ENCODE results near the gene TALDO1. TPM values are rescaled to one million over a fixed set of nuclear protein-coding genes. Genes with fewer than 3 reads are reported as not detected.

TALDO1 gene
- total and polyA plus RNA-seq, 2 donors (not counting 3 experiments of a cell fraction or from before 2014, with no cell fraction given): 211 to 294 TPM

DNA sequence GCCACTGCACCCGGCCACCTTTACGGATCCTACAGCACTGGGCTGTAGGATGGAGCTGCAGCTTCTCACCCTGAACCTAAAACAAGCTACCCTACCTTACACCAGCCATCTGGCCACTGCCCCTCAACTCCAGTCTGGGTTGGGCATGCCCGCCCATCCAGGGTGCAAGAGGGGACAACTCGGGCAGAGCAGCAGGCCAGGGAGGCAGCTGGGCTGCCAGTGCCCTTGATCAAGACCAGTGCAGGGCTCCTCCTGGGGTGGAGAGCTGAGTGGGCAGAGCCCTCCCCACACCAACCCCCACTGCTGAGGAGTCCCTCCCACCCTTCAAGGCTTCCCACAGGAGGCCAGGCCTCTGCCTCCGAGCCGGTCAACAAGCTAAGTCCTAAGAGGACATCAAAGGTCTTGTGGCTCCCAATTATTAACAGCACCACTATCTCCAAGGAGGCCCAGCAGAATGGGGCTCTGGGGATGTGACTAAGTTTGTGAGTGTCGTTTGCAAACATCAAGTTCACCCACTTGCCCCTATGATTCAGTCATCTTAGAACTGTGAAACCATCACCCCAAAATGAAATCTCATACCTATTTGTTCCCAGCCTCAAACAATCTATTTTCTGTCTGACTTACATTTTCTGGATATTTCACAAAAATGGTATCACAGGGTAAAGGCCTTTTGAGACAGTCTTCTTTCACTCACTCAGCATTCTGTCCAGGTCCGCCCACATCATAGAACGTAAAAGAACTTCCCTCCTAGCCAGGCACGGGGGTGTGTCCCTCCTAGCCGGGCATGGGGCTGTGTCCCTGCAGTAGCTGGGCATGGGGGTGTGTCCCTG, 19.1 kb downstream of the TALDO1 start:
- no peaks in the 10 kb centered on the region for H4K20me1 ChIP-seq (replicated peaks; ENCODE audit: control insufficient read depth, extremely low read depth, insufficient read depth, low read length)
- no peak overlapping the region for H3K9ac ChIP-seq (replicated peaks; ENCODE audit: extremely low read depth, insufficient read depth, low read length)
- TF ChIP-seq EZH2 (IDR thresholded peaks at IDR 0.05; ENCODE audit: borderline replicate concordance, low read depth, low read length, severe bottlenecking) (no peak), GATA2 (IDR thresholded peaks at IDR 0.05; ENCODE audit: insufficient read depth, insufficient read length, low read depth, low read length) (no peak), POLR2AphosphoS5 (IDR thresholded peaks at IDR 0.05; ENCODE audit: insufficient read depth, low read depth, low read length) (peak; percentile 32), POLR2A (IDR thresholded peaks at IDR 0.05; ENCODE audit: low read depth, low read length) (peak; percentile 8), JUN (IDR thresholded peaks at IDR 0.05; ENCODE audit: borderline replicate concordance, insufficient read depth, insufficient read length, low read depth) (no peak), MYC (IDR thresholded peaks at IDR 0.05; ENCODE audit: low read depth, low read length) (no peak), FOS (IDR thresholded peaks at IDR 0.05; ENCODE audit: borderline replicate concordance, insufficient read depth, low read length) (no peak)
- TF ChIP-seq, protein P1, sequence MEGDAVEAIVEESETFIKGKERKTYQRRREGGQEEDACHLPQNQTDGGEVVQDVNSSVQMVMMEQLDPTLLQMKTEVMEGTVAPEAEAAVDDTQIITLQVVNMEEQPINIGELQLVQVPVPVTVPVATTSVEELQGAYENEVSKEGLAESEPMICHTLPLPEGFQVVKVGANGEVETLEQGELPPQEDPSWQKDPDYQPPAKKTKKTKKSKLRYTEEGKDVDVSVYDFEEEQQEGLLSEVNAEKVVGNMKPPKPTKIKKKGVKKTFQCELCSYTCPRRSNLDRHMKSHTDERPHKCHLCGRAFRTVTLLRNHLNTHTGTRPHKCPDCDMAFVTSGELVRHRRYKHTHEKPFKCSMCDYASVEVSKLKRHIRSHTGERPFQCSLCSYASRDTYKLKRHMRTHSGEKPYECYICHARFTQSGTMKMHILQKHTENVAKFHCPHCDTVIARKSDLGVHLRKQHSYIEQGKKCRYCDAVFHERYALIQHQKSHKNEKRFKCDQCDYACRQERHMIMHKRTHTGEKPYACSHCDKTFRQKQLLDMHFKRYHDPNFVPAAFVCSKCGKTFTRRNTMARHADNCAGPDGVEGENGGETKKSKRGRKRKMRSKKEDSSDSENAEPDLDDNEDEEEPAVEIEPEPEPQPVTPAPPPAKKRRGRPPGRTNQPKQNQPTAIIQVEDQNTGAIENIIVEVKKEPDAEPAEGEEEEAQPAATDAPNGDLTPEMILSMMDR (IDR thresholded peaks at IDR 0.05; ENCODE audit: extremely low read depth in 1 of 2, insufficient read depth in 1 of 2, low read depth in 1 of 2, low read length in 2 of 2): no peak
- TF ChIP-seq, protein P2, sequence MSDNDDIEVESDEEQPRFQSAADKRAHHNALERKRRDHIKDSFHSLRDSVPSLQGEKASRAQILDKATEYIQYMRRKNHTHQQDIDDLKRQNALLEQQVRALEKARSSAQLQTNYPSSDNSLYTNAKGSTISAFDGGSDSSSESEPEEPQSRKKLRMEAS (IDR thresholded peaks at IDR 0.05; ENCODE audit: insufficient read depth, insufficient read length): no peak
- no peak overlapping the region for H2AFZ ChIP-seq (ENCODE audit: low read depth, low read length)
- no peak overlapping the region for H3K4me3 ChIP-seq (replicated peaks in 1 of 3; ENCODE audit: insufficient read depth in 1 of 3, low read depth in 1 of 3, low read length in 3 of 3)
- no peak overlapping the region for H3K4me2 ChIP-seq (ENCODE audit: insufficient read depth, low read length)
- DNase-seq (ENCODE audit: low read depth, low spot score) (no peak), FAIRE-seq (no peak)
- intact Hi-C loops (cut with micrococcal nuclease) (no loop called here), dilution Hi-C loops (cut with MboI; ENCODE audit: extremely low pct_ligation_motif_present, low sequenced_read_pairs) (no loop called here)
- H3K9me1 ChIP-seq (replicated peaks; ENCODE audit: control insufficient read depth, extremely low read depth, insufficient read depth, low read length): no peaks in the 10 kb centered on the region
- H3K36me3 ChIP-seq (ENCODE audit: control insufficient read depth in 2 of 2, extremely low read depth in 1 of 2, insufficient read depth in 2 of 2, low read length in 2 of 2): peaks cover 16 to 38% of the 10 kb centered on the region in 2 experiments
- no peak overlapping the region for H3K27ac ChIP-seq (ENCODE audit: insufficient read depth, low read depth, low read length)
- ChIA-PET POLR2A (no interaction called here), CTCF (interaction anchor here (1.3 to 1.7 kb wide), 3 partner anchors 9 to 10 kb away, joined by 3 to 5 read pairs (median 4); no protein-coding TSS in a partner anchor)
- no peaks in the 10 kb centered on the region for H3K79me2 ChIP-seq (ENCODE audit: control insufficient read depth, insufficient read depth, low read length)
- H3K27me3 ChIP-seq (ENCODE audit: control insufficient read depth in 2 of 2, insufficient read depth in 2 of 2, low read length in 2 of 2): no peaks in the 10 kb centered on the region
- BruUV-seq (replicated peaks): no TSS peak
- no peaks in the 10 kb centered on the region for H3K9me3 ChIP-seq (replicated peaks; ENCODE audit: control insufficient read depth, insufficient read depth, low read length)
- H3K4me1 ChIP-seq (ENCODE audit: control insufficient read depth, extremely low read depth, insufficient read depth, low read length): no peaks in the 10 kb centered on the region

All from endothelial cell of umbilical vein (primary cell).